Epithelial cell of esophagus (primary cell): ENCODE results near the gene FABP7.

ENCODE experiments used
- DNase-seq: peaks from one replicate; pipeline ENCODE4 v3.0.0; 2010; ENCODE audit warnings: low read depth
- H3K4me3 ChIP-seq: 2 replicates; pipeline ENCODE4 v1.5.1; 2011; ENCODE audit warnings: mild to moderate bottlenecking, low read length, control low read depth
- TF ChIP-seq, protein P1 (sequence below): IDR thresholded peaks from 2 replicates; pipeline ENCODE4 v1.5.1; 2011; ENCODE audit warnings: low read depth, mild to moderate bottlenecking, low read length, control low read depth, inconsistent platforms; ENCODE audit not compliant: insufficient read depth; ENCODE audit errors: missing control alignments

Gene FABP7

DNA sequence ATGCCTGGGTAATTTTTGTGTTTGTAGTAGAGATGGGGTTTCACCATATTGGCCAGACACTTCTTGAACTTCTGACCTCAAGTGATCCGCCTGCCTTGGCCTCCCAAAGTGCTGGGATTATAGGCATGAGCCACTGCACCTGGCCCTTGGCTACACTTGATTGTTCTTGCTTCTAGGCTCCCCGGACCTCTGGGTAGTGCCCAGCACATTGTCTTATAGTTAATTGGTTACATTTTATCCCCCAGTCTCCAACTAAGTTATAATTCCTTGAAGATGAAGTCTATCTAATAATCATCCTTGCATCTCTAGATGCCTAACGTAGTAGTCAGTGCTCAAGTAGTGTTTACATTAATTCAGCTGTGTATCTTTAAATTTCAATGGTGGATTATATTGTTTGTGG is 21.4 kb downstream of the FABP7 start:
- TF ChIP-seq, protein P1, sequence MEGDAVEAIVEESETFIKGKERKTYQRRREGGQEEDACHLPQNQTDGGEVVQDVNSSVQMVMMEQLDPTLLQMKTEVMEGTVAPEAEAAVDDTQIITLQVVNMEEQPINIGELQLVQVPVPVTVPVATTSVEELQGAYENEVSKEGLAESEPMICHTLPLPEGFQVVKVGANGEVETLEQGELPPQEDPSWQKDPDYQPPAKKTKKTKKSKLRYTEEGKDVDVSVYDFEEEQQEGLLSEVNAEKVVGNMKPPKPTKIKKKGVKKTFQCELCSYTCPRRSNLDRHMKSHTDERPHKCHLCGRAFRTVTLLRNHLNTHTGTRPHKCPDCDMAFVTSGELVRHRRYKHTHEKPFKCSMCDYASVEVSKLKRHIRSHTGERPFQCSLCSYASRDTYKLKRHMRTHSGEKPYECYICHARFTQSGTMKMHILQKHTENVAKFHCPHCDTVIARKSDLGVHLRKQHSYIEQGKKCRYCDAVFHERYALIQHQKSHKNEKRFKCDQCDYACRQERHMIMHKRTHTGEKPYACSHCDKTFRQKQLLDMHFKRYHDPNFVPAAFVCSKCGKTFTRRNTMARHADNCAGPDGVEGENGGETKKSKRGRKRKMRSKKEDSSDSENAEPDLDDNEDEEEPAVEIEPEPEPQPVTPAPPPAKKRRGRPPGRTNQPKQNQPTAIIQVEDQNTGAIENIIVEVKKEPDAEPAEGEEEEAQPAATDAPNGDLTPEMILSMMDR: no peak
- no peak for DNase-seq

DNA sequence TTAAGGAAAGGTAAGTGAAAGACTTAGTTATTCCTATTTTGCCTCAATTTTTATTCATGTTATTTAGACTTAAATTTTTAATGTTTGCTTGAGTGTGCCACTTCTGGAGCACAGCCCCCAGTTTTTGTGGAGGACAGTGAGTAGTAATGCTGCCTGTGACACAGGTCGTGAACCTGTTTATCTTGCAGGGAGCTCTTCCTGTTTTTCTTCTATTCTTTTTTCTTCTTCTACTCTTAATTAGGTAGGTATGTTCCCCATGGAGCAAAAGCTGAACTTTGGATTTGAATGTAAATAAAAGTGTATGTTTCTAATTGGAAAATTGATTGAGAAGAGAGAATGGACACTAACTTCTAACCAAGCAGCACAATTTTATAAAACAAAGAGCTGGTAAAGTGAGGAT is 21.9 kb downstream of the FABP7 start:
- no peak overlapping the region for H3K4me3 ChIP-seq
- TF ChIP-seq, protein P1: no peak
- DNase-seq: no peak

More for the DNA sequence above, 21.4 kb downstream of the FABP7 start:
- no peak overlapping the region for H3K4me3 ChIP-seq

DNA sequence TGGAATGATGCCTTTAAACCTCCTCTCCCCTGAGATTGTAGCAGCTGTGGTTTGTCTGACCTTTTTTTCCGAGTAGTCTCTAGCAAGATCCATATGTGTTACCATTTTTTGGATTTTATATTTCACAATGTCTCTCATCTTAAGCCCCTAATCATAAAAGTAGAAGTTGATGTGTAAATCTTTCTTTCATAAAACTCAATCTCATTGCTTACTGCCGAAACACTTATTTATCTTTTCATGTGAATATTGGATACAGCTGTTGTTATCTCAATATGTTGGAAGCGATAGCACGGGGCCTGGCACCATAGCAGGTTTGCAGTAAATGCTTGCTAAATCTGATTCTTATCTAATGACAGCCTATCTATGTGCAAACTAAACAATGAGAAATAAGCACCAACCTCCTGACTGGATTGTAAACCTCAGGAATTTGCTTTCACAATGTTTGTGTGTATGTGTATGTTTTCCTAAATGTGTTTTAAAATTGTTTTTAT is 23.7 kb downstream of the FABP7 start:
- no peak for DNase-seq
- TF ChIP-seq, protein P1: no peak
- no peak overlapping the region for H3K4me3 ChIP-seq

DNA sequence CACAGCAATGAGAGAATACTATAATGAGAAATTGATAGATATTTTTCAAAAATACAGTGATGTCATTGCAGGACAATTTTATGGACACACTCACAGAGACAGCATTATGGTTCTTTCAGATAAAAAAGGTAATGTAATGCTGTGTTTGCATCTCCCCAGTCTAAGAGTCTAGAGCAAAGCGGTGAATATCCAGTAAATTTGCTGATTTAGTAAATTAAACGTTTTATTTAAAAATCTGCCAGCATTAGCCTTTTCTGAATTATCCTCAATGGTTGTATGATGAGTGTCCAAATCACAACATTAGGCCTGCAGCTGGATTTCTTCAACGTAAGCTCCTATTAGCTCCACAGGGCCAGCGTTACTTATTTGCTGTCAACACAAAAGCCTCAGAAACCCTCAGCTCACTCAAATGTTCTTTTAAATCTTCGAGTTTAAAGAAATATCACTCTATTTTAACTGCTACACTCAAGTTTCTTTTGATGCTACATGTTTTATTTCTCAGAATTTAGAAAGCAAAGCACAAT is 25.5 kb downstream of the FABP7 start:
- TF ChIP-seq, protein P1: no peak
- DNase-seq: no peak

DNA sequence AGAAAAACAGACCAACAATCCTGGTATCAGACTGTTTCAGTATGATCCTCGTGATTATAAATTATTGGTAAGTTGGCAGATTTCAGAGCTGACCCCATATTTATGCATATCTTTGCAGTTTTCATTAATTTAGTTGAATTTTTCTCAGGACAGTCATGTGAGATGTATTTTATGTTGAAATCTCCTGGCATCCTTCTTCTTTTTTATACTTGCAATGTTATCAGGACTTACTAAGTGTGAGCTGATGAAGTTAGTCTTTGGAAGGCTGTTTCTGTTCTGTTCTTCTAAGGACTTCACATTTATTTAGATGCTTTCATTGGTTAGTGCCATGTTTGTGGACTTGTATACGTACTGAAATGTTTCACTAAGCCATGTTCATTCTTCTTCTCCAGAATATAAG is 26.8 kb downstream of the FABP7 start:
- H3K4me3 ChIP-seq: no peak overlapping the region
- no peak for DNase-seq
- TF ChIP-seq, protein P1: no peak

More for the DNA sequence above, 25.5 kb downstream of the FABP7 start:
- H3K4me3 ChIP-seq: no peak overlapping the region

DNA sequence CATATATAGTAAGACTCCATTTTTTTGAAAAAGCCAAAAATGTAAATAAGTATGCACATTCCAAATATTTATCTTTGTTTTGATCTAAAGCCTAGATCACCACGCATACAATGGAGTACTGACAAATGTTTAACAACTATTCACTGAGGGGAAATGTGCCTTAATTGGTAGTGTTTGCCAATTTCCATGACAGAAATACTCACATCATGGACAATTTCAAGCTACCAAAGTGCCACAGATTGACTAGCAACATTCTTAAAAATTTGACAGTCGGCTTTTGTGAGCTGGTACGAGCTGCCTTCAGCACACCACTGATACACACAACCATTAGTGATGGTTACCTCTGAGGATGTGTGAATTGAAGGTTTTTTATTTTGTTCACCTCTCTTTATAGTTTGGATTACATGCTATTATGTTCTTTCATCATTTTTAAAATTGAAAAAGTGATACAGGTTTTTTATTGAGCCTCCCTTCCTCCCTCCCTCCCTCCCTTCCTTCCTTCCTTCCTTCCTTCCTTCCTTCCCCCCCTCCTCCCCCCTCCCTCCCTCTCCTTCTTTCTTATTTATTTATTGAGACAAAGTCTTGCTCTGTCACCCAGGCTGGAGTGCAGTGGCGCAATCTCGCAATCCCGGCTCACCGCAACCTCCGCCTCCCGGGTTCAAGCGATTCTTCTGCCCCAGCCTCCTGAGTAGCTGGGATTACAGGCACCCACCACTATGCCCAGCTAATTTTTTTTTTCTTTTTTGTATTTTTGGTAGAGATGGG is 28.8 kb downstream of the FABP7 start:
- TF ChIP-seq, protein P1: no peak
- no peak overlapping the region for H3K4me3 ChIP-seq
- no peak for DNase-seq
